HepG2 (cell line): Measurements from ENCODE around the gene SLC22A7. TPM values are rescaled to one million over a fixed set of nuclear protein-coding genes. Genes with fewer than 3 reads are reported as not detected.
A peak's percentile ranks its signal among the peaks of the same experiment; 100 is the strongest.

Experiments
- ADNP ChIP-seq: sonication (generic); formaldehyde crosslinking; IDR thresholded peaks from 2 replicates; pipeline ENCODE4 v1.4.0; 2020; ENCODE audit warnings: missing genetic modification reagents
- ARHGAP35 ChIP-seq: sonication (generic); formaldehyde crosslinking; IDR thresholded peaks from 2 replicates; pipeline ENCODE4 v1.9.0; 2022; ENCODE audit warnings: mild to moderate bottlenecking, inconsistent platforms, moderate library complexity, missing genetic modification reagents, borderline replicate concordance
- ATAD3A ChIP-seq: sonication (generic); formaldehyde crosslinking; IDR thresholded peaks from 2 replicates; pipeline ENCODE4 v1.4.0; 2020; ENCODE audit warnings: missing genetic modification reagents
- ATF7 ChIP-seq, 2 experiments: fragments of 450-650 bp in 1 of 2; sonication (generic) in 1 of 2; formaldehyde crosslinking in 1 of 2; IDR thresholded peaks; 2 replicates each; pipeline versions ENCODE4 v1.4.0 to v1.6.1; 2016 to 2020; ENCODE audit warnings: antibody characterized with exemption in 1 of 2, mild to moderate bottlenecking in 1 of 2, missing genetic modification reagents in 1 of 2
- BORCS8-MEF2B ChIP-seq: sonication (generic); formaldehyde crosslinking; IDR thresholded peaks from 2 replicates; pipeline ENCODE4 v1.8.0; 2022; ENCODE audit warnings: mild to moderate bottlenecking, missing genetic modification reagents
- EP300 ChIP-seq, 3 experiments: sonication (generic) in 1 of 3; formaldehyde crosslinking in 1 of 3; IDR thresholded peaks; 2 replicates each; pipeline versions ENCODE4 v1.5.1 to v1.6.1; 2011 to 2020; ENCODE audit warnings: low read depth in 2 of 3, low read length in 2 of 3, borderline replicate concordance in 1 of 3, improper control_type of control experiment in 1 of 3, mild to moderate bottlenecking in 1 of 3, missing genetic modification reagents in 1 of 3, moderate library complexity in 1 of 3
- HOXA9 ChIP-seq: sonication (generic); formaldehyde crosslinking; IDR thresholded peaks from 2 replicates; pipeline ENCODE4 v1.8.1; 2022; ENCODE audit warnings: missing genetic modification reagents, mild to moderate bottlenecking, moderate library complexity, borderline replicate concordance
- MYC ChIP-seq: sonication (generic); formaldehyde crosslinking; IDR thresholded peaks from 2 replicates; pipeline ENCODE4 v1.9.0; 2021; ENCODE audit warnings: missing genetic modification reagents, borderline replicate concordance
- POGZ ChIP-seq: sonication (generic); formaldehyde crosslinking; IDR thresholded peaks from 2 replicates; pipeline ENCODE4 v1.4.0; 2020; ENCODE audit warnings: mild to moderate bottlenecking, missing genetic modification reagents
- REL ChIP-seq: sonication (generic); formaldehyde crosslinking; conservative IDR thresholded peaks from 2 replicates; pipeline ENCODE4 v1.8.0; 2022; ENCODE audit warnings: mild to moderate bottlenecking, missing genetic modification reagents, moderate library complexity
- SMAD1 ChIP-seq: sonication (generic); formaldehyde crosslinking; IDR thresholded peaks from 2 replicates; pipeline ENCODE4 v1.4.0; 2020; ENCODE audit warnings: missing genetic modification reagents, low read depth, mild to moderate bottlenecking, borderline replicate concordance
- SP4 ChIP-seq: sonication (generic); formaldehyde crosslinking; IDR thresholded peaks from 2 replicates; pipeline ENCODE4 v1.8.1; 2023; ENCODE audit warnings: mild to moderate bottlenecking, missing genetic modification reagents
- STAT5B ChIP-seq: sonication (generic); formaldehyde crosslinking; IDR thresholded peaks from 2 replicates; pipeline ENCODE4 v1.4.0; 2020; ENCODE audit warnings: missing genetic modification reagents
- TCF7L2 ChIP-seq: IDR thresholded peaks from 2 replicates; pipeline ENCODE4 v1.6.1; 2011; ENCODE audit warnings: mild to moderate bottlenecking, low read depth, low read length, moderate library complexity
- TRIM22 ChIP-seq: fragments of 450-650 bp; IDR thresholded peaks from 2 replicates; pipeline ENCODE4 v1.6.1; 2017
- ZFP90 ChIP-seq: sonication (generic); formaldehyde crosslinking; IDR thresholded peaks from 2 replicates; pipeline ENCODE4 v1.8.0; 2022; ENCODE audit warnings: missing genetic modification reagents, mild to moderate bottlenecking, inconsistent platforms, borderline replicate concordance
- ZNF121 ChIP-seq: sonication (generic); formaldehyde crosslinking; IDR thresholded peaks from 2 replicates; pipeline ENCODE4 v1.5.0; 2020; ENCODE audit warnings: mild to moderate bottlenecking, missing genetic modification reagents
- ZNF160 ChIP-seq: sonication (generic); formaldehyde crosslinking; IDR thresholded peaks from 2 replicates; pipeline ENCODE4 v1.8.0; 2022; ENCODE audit warnings: mild to moderate bottlenecking, inconsistent platforms, missing genetic modification reagents
- ZNF251 ChIP-seq: sonication (generic); formaldehyde crosslinking; IDR thresholded peaks from 2 replicates; pipeline ENCODE4 v1.9.0; 2021; ENCODE audit warnings: mild to moderate bottlenecking, missing genetic modification reagents
- ZNF556 ChIP-seq: sonication (generic); formaldehyde crosslinking; IDR thresholded peaks from 2 replicates; pipeline ENCODE4 v1.4.0; 2020; ENCODE audit warnings: mild to moderate bottlenecking, missing genetic modification reagents, borderline replicate concordance
- ZNF589 ChIP-seq: sonication (generic); formaldehyde crosslinking; conservative IDR thresholded peaks from 2 replicates; pipeline ENCODE4 v1.8.0; 2022; ENCODE audit warnings: mild to moderate bottlenecking, moderate library complexity, missing genetic modification reagents
- ZNF644 ChIP-seq: IDR thresholded peaks from 2 replicates; pipeline ENCODE4 v1.6.1; 2016; ENCODE audit warnings: low read depth
- ZNF737 ChIP-seq: sonication (generic); formaldehyde crosslinking; IDR thresholded peaks from 2 replicates; pipeline ENCODE4 v1.5.0; 2020; ENCODE audit warnings: missing genetic modification reagents, mild to moderate bottlenecking, borderline replicate concordance
- ZNF775 ChIP-seq: sonication (generic); formaldehyde crosslinking; IDR thresholded peaks from 2 replicates; pipeline ENCODE4 v1.4.0; 2020; ENCODE audit warnings: missing genetic modification reagents, mild to moderate bottlenecking, moderate library complexity, borderline replicate concordance
- ZNF879 ChIP-seq: sonication (generic); formaldehyde crosslinking; IDR thresholded peaks from 2 replicates; pipeline ENCODE4 v1.8.1; 2023; ENCODE audit warnings: missing genetic modification reagents
- ZSCAN21 ChIP-seq: sonication (generic); formaldehyde crosslinking; IDR thresholded peaks from 2 replicates; pipeline ENCODE4 v1.8.0; 2022; ENCODE audit warnings: mild to moderate bottlenecking, missing genetic modification reagents, moderate library complexity, borderline replicate concordance
- polyA plus RNA-seq, 8 experiments: library from polyadenylated mRNA; depleted of rRNA in 3 of 8; stranded (reverse) in 7 of 8; unstranded in 1 of 8; fragments of >200 nt; fragmentation: Illumina TruSeq in 4 of 8; extraction: Trizol in 4 of 8; gene quantifications; 2 replicates each; pipeline versions ENCODE4 v1.2.1 to v1.2.3, GENCODE V29; 2011 to 2016; ENCODE audit warnings: low read depth in 4 of 8, missing spikeins in 1 of 8, mixed read lengths in 1 of 8; ENCODE audit not compliant: insufficient read depth in 1 of 8
- total RNA-seq, 5 experiments: library from RNA; depleted of rRNA; stranded (reverse); fragments of >200 nt; fragmentation: Illumina TruSeq; extraction: Trizol; gene quantifications; 2 replicates each; pipeline ENCODE4 v1.2.3, GENCODE V29; 2016; ENCODE audit warnings: low read depth in 1 of 5
- TF ChIP-seq, protein P1 (sequence below): sonication (generic); formaldehyde crosslinking; IDR thresholded peaks from 2 replicates; pipeline ENCODE4 v1.5.1; 2020; ENCODE audit warnings: mild to moderate bottlenecking, missing genetic modification reagents

The SLC22A7 gene
- total and polyA plus RNA-seq, 2 of the 13 experiments (the other 11 are each of a cell fraction or from before 2014, with no cell fraction given) = 5.3 to 22.6 TPM

GRCh38 chr6:43271103-43271815 is 26.8 kb upstream of the SLC22A7 start (continued):
- TF ChIP-seq REL = peak; percentile 18; the same call in 1 of the 2 replicates
- TF ChIP-seq BORCS8-MEF2B = no peak
- no peak for TF ChIP-seq EP300 (IDR thresholded peaks at IDR 0.05; ENCODE audit: low read depth in 2 of 2, low read length in 2 of 2)
- no peak for TF ChIP-seq EP300 (CRISPR knock-in tag; IDR thresholded peaks at IDR 0.05; ENCODE audit: borderline replicate concordance)
- TF ChIP-seq ZNF251 (CRISPR knock-in tag) = no peak
- TF ChIP-seq, protein P1, sequence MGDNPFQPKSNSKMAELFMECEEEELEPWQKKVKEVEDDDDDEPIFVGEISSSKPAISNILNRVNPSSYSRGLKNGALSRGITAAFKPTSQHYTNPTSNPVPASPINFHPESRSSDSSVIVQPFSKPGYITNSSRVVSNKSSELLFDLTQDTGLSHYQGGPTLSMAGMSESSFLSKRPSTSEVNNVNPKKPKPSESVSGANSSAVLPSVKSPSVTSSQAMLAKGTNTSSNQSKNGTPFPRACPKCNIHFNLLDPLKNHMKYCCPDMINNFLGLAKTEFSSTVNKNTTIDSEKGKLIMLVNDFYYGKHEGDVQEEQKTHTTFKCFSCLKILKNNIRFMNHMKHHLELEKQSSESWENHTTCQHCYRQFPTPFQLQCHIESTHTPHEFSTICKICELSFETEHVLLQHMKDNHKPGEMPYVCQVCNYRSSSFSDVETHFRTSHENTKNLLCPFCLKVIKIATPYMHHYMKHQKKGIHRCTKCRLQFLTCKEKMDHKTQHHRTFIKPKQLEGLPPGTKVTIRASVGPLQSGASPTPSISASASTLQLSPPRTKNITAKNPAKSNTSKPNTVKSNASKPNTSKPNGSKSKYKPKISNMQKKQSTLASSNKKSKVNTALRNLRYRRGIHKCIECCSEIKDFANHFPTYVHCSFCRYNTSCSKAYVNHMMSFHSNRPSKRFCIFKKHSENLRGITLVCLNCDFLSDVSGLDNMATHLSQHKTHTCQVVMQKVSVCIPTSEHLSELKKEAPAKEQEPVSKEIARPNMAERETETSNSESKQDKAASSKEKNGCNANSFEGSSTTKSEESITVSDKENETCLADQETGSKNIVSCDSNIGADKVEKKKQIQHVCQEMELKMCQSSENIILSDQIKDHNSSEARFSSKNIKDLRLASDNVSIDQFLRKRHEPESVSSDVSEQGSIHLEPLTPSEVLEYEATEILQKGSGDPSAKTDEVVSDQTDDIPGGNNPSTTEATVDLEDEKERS (CRISPR knock-in tag) = 0 out of 2 replicates have a peak, but pooled peaks have one; percentile 58
- 0 out of 2 replicates have a peak, but pooled peaks have one; percentile 5 for TF ChIP-seq ZNF589
- TF ChIP-seq ZNF737 (CRISPR knock-in tag) = no peak
- TF ChIP-seq STAT5B (CRISPR knock-in tag) = no peak
- TF ChIP-seq HOXA9 (CRISPR knock-in tag) = no peak; the same call in 1 of the 2 replicates
- no peak for TF ChIP-seq TRIM22
- no peak for TF ChIP-seq ZFP90 (CRISPR knock-in tag)
- TF ChIP-seq ADNP = no peak
- 0 out of 2 replicates have a peak, but pooled peaks have one; percentile 6 for TF ChIP-seq ZNF775 (CRISPR knock-in tag)
- no peak for TF ChIP-seq TCF7L2
- no peak for TF ChIP-seq POGZ (CRISPR knock-in tag)
- TF ChIP-seq ZSCAN21 = no peak
- no peak for TF ChIP-seq SMAD1 (CRISPR knock-in tag)
- TF ChIP-seq ARHGAP35 (CRISPR knock-in tag) = no peak
- TF ChIP-seq ATF7 (IDR thresholded peaks at IDR 0.05) = no peak
- TF ChIP-seq ATF7 (CRISPR knock-in tag; IDR thresholded peaks at IDR 0.05) = no peak
- TF ChIP-seq ZNF556 (CRISPR knock-in tag) = no peak
- no peak for TF ChIP-seq ZNF644 (CRISPR knock-in tag)
- TF ChIP-seq SP4 (CRISPR knock-in tag) = 0 out of 2 replicates have a peak, but pooled peaks have one; percentile 67
- TF ChIP-seq ZNF121 = no peak
- TF ChIP-seq ZNF879 (CRISPR knock-in tag) = no peak
- no peak for TF ChIP-seq MYC
- no peak for TF ChIP-seq ZNF160 (CRISPR knock-in tag)
- TF ChIP-seq ATAD3A (CRISPR knock-in tag) = no peak
